Body of pancreas (tissue), 4 donors: ENCODE data around the gene YIPF4.

Experiments
- POLR2A ChIP-seq, 3 donors: fragments of 450-650 bp; IDR thresholded peaks; one replicate each; pipeline ENCODE4 v1.6.1; 2016; ENCODE audit warnings: antibody characterized with exemption in 3 of 3, mild to moderate bottlenecking in 2 of 3
- TF ChIP-seq, protein P1 (sequence below), 7 experiments: fragments of 450-650 bp in 4 of 7; fragments of 200-600 bp in 3 of 7; sonication (generic) in 3 of 7; IDR thresholded peaks; one replicate each; pipeline ENCODE4 v1.5.1; 2016 to 2019; ENCODE audit warnings: antibody characterized with exemption in 7 of 7

DNA sequence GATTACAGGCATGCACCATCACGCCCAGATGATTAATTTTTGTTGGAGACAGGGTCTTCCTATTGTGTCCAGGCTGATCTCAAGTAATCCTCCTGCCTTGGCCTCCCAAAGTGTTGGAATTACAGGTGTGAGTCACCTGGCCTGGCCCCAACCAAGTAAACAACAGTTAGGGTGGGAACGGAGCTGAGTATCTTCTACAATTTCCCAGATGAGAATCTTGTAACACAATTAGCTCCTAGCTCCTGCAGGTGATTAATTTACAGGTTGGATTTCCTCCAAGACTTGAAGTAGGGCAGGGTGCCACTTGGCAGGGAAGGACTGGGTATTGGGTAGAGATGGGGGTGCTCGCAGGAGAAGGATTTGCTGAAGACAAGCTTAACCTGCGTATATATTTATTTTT, 30.8 kb upstream of the YIPF4 start:
- TF ChIP-seq, protein P1, sequence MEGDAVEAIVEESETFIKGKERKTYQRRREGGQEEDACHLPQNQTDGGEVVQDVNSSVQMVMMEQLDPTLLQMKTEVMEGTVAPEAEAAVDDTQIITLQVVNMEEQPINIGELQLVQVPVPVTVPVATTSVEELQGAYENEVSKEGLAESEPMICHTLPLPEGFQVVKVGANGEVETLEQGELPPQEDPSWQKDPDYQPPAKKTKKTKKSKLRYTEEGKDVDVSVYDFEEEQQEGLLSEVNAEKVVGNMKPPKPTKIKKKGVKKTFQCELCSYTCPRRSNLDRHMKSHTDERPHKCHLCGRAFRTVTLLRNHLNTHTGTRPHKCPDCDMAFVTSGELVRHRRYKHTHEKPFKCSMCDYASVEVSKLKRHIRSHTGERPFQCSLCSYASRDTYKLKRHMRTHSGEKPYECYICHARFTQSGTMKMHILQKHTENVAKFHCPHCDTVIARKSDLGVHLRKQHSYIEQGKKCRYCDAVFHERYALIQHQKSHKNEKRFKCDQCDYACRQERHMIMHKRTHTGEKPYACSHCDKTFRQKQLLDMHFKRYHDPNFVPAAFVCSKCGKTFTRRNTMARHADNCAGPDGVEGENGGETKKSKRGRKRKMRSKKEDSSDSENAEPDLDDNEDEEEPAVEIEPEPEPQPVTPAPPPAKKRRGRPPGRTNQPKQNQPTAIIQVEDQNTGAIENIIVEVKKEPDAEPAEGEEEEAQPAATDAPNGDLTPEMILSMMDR (IDR thresholded peaks at IDR 0.05): no peak
- TF ChIP-seq POLR2A (IDR thresholded peaks at IDR 0.05): no peak
